Measurements from ENCODE around the gene SLC25A10.

- TF ChIP-seq, protein P1, sequence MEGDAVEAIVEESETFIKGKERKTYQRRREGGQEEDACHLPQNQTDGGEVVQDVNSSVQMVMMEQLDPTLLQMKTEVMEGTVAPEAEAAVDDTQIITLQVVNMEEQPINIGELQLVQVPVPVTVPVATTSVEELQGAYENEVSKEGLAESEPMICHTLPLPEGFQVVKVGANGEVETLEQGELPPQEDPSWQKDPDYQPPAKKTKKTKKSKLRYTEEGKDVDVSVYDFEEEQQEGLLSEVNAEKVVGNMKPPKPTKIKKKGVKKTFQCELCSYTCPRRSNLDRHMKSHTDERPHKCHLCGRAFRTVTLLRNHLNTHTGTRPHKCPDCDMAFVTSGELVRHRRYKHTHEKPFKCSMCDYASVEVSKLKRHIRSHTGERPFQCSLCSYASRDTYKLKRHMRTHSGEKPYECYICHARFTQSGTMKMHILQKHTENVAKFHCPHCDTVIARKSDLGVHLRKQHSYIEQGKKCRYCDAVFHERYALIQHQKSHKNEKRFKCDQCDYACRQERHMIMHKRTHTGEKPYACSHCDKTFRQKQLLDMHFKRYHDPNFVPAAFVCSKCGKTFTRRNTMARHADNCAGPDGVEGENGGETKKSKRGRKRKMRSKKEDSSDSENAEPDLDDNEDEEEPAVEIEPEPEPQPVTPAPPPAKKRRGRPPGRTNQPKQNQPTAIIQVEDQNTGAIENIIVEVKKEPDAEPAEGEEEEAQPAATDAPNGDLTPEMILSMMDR (conservative IDR thresholded peaks at IDR 0.05; ENCODE audit: low read depth, low read length) = no peak
- TF ChIP-seq POLR2A (IDR thresholded peaks at IDR 0.05; ENCODE audit: low read depth, low read length) = no peak
- TF ChIP-seq MXI1 (IDR thresholded peaks at IDR 0.05; ENCODE audit: borderline replicate concordance, low read depth, low read length) = no peak
- no peak for TF ChIP-seq FOS (IDR thresholded peaks at IDR 0.05; ENCODE audit: low read depth, low read length)
- no peak for TF ChIP-seq RAD21 (IDR thresholded peaks at IDR 0.05; ENCODE audit: low read length)
- TF ChIP-seq RCOR1 (IDR thresholded peaks at IDR 0.05; ENCODE audit: insufficient replicate concordance, low read length) = no peak
- no peak for TF ChIP-seq RFX5 (IDR thresholded peaks at IDR 0.05; ENCODE audit: low read depth, low read length)
- no peak for TF ChIP-seq MAFK (IDR thresholded peaks at IDR 0.05; ENCODE audit: low read depth, low read length)
- TF ChIP-seq CEBPB (IDR thresholded peaks at IDR 0.05; ENCODE audit: low read depth, low read length) = no peak
- TF ChIP-seq SMC3 (IDR thresholded peaks at IDR 0.05; ENCODE audit: low read depth, low read length) = no peak
- TF ChIP-seq, protein P2, sequence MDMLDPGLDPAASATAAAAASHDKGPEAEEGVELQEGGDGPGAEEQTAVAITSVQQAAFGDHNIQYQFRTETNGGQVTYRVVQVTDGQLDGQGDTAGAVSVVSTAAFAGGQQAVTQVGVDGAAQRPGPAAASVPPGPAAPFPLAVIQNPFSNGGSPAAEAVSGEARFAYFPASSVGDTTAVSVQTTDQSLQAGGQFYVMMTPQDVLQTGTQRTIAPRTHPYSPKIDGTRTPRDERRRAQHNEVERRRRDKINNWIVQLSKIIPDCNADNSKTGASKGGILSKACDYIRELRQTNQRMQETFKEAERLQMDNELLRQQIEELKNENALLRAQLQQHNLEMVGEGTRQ (IDR thresholded peaks at IDR 0.05; ENCODE audit: low read depth, low read length) = no peak
- no peak for TF ChIP-seq BHLHE40 (IDR thresholded peaks at IDR 0.05; ENCODE audit: low read depth, low read length)
- TF ChIP-seq ELK1 (IDR thresholded peaks at IDR 0.05; ENCODE audit: borderline replicate concordance, low read depth, low read length) = no peak
- TF ChIP-seq MAZ (IDR thresholded peaks at IDR 0.05; ENCODE audit: borderline replicate concordance, low read depth, low read length) = no peak
Measured at GRCh38 chr17:81686614-81687013, 25.5 kb upstream of the SLC25A10 start.

Data from IMR-90 (cell line).